B cell (primary cell): ENCODE data around the gene PKM.

Experiments
- EZH2 ChIP-seq: IDR thresholded peaks from 2 replicates; pipeline ENCODE4 v1.6.1; 2012; ENCODE audit warnings: borderline replicate concordance, low read depth, mild to moderate bottlenecking, moderate library complexity, low read length; ENCODE audit not compliant: insufficient read depth, poor library complexity, severe bottlenecking
- TF ChIP-seq, protein P1 (sequence below): fragments of 200-600 bp; IDR thresholded peaks from one replicate; pipeline ENCODE4 v1.8.0; 2022; ENCODE audit warnings: antibody characterized with exemption, mild to moderate bottlenecking

DNA sequence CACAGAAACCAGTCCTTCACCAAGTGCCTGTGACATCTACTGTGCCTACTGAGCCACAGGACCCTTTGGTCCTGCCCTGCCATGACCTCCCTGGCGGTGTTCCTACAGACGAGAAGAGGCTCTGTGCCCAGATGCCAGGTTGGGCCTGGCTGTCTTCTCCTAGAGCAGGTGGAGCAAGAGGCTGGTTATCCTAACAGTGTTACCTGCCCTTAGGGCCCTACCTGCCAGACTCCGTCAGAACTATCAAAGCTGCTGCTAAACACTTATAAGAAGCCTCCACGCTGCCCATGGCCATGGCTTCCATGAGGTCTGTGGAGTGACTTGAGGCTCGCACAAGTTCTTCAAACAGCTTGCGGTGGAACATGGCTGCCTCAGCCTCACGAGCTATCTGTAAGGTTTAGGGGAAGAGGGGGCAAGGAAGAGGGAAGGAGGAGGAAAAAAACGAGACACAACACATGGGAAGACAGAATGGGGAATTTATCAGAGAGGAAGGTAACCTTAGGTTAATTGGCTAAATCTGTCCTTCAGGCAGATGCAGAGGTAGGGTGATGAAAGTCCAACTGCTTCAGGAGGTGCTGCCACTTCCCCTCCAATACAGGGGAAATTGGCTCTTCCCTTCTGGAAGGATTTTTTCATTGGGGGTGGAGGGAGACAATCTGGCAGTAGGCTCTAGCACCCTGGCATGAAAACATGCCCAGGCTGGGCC is 28.0 kb downstream of the PKM start:
- TF ChIP-seq, protein P1, sequence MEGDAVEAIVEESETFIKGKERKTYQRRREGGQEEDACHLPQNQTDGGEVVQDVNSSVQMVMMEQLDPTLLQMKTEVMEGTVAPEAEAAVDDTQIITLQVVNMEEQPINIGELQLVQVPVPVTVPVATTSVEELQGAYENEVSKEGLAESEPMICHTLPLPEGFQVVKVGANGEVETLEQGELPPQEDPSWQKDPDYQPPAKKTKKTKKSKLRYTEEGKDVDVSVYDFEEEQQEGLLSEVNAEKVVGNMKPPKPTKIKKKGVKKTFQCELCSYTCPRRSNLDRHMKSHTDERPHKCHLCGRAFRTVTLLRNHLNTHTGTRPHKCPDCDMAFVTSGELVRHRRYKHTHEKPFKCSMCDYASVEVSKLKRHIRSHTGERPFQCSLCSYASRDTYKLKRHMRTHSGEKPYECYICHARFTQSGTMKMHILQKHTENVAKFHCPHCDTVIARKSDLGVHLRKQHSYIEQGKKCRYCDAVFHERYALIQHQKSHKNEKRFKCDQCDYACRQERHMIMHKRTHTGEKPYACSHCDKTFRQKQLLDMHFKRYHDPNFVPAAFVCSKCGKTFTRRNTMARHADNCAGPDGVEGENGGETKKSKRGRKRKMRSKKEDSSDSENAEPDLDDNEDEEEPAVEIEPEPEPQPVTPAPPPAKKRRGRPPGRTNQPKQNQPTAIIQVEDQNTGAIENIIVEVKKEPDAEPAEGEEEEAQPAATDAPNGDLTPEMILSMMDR: no peak
- no peak for TF ChIP-seq EZH2
